ENCODE results near the gene TNFRSF12A. TPM values are rescaled to one million over a fixed set of nuclear protein-coding genes. Genes with fewer than 3 reads are reported as not detected.

Gene TNFRSF12A
- total and polyA plus RNA-seq, 2 of the 4 experiments (the other 2 are of a cell fraction) = 103 to 304 TPM

DNA sequence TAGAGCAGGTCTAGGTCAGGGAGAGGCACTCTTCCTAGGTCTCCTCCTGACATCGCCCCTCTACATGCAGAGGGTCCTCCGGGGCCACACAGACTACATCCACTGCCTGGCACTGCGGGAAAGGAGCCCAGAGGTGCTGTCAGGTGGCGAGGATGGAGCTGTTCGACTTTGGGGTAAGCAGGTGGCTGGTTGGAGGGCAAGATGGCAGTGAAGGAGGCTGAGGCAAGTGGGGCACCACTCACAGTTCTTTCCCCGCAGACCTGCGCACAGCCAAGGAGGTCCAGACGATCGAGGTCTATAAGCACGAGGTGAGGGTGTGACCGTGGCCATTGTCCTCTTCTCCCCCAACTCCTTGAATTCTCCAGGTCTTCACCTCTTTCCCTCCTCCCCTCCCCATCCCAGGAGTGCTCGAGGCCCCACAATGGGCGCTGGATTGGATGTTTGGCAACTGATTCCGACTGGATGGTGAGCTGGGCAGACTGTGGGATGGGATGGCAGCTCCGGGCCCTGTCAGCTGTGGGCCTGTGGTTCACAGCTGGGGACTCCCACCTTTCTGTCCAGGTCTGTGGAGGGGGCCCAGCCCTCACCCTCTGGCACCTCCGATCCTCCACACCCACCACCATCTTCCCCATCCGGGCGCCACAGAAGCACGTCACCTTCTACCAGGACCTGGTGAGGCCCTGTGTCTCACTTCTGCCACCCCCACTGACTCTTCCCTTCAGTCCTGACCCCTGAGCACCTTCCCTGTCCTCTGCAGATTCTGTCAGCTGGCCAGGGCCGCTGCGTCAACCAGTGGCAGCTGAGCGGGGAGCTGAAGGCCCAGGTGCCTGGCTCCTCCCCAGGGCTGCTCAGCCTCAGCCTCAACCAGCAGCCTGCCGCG is 6.7 kb downstream of the TNFRSF12A start:
- intact Hi-C loops (cut with micrococcal nuclease) = no loop called here
- H3K9me3 ChIP-seq (ENCODE audit: control insufficient read depth, insufficient read depth, low read length) = no peaks in the 10 kb centered on the region
- H3K56ac ChIP-seq (ENCODE audit: extremely low read depth, insufficient read depth, low read length) = no peak overlapping the region
- no peak overlapping the region for H2AFZ ChIP-seq (replicated peaks; ENCODE audit: low read length, poor library complexity)
- TF ChIP-seq, protein P1, sequence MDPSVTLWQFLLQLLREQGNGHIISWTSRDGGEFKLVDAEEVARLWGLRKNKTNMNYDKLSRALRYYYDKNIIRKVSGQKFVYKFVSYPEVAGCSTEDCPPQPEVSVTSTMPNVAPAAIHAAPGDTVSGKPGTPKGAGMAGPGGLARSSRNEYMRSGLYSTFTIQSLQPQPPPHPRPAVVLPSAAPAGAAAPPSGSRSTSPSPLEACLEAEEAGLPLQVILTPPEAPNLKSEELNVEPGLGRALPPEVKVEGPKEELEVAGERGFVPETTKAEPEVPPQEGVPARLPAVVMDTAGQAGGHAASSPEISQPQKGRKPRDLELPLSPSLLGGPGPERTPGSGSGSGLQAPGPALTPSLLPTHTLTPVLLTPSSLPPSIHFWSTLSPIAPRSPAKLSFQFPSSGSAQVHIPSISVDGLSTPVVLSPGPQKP (IDR thresholded peaks at IDR 0.05; ENCODE audit: borderline replicate concordance, low read depth, low read length) = no peak
- TF ChIP-seq, protein P2, sequence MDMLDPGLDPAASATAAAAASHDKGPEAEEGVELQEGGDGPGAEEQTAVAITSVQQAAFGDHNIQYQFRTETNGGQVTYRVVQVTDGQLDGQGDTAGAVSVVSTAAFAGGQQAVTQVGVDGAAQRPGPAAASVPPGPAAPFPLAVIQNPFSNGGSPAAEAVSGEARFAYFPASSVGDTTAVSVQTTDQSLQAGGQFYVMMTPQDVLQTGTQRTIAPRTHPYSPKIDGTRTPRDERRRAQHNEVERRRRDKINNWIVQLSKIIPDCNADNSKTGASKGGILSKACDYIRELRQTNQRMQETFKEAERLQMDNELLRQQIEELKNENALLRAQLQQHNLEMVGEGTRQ (IDR thresholded peaks at IDR 0.05; ENCODE audit: low read depth, low read length) = no peak
- TF ChIP-seq MAFK (IDR thresholded peaks at IDR 0.05; ENCODE audit: low read depth, low read length) (no peak), POLR2A (IDR thresholded peaks at IDR 0.05; ENCODE audit: low read depth, low read length) (peak; percentile 75), RAD21 (IDR thresholded peaks at IDR 0.05; ENCODE audit: low read length) (no peak), BHLHE40 (IDR thresholded peaks at IDR 0.05; ENCODE audit: low read depth, low read length) (no peak)
- no peak overlapping the region for H2BK5ac ChIP-seq (ENCODE audit: low read depth, low read length, poor library complexity, severe bottlenecking)
- no peak overlapping the region for H2BK120ac ChIP-seq (ENCODE audit: low read depth, low read length)
- CTCF ChIA-PET = interaction anchor here (0.8 to 1.8 kb wide), 2 partner anchors 12 to 23 kb away, joined by 5 to 7 read pairs; no protein-coding TSS in a partner anchor
- no peak overlapping the region for H3K4me3 ChIP-seq (ENCODE audit: insufficient read depth, low read depth, low read length)
- no peak for DNase-seq
- no peak overlapping the region for H2BK15ac ChIP-seq (ENCODE audit: low read depth, low read length)
- H3K4me1 ChIP-seq (ENCODE audit: control insufficient read depth, insufficient read depth, low read length) = peaks cover 9% of the 10 kb centered on the region
- no peaks in the 10 kb centered on the region for H3K9me1 ChIP-seq (ENCODE audit: insufficient read depth, low read length)
- peaks cover 13% of the 10 kb centered on the region; the same call in 1 of the 2 replicates for H3K27me3 ChIP-seq (ENCODE audit: control insufficient read depth, insufficient read depth, low read length)
- peaks cover 20% of the 10 kb centered on the region for H3K36me3 ChIP-seq (ENCODE audit: control insufficient read depth, insufficient read depth, low read length)
- no peak overlapping the region for H3K9ac ChIP-seq (ENCODE audit: low read depth, low read length)
- dilution Hi-C loops (cut with HindIII; ENCODE audit: low sequenced_read_pairs, unreplicated experiment) = no loop called here
- H4K5ac ChIP-seq (ENCODE audit: low read depth, low read length) = no peak overlapping the region
- no peak overlapping the region for H3K23ac ChIP-seq (ENCODE audit: low read depth, low read length)
- H4K8ac ChIP-seq (ENCODE audit: low read depth in 2 of 2, low read length in 2 of 2) = no peak overlapping the region
- ATAC-seq (ENCODE audit: low read depth) = no peak
- BruUV-seq (replicated peaks) = no TSS peak
- peaks cover 23% of the 10 kb centered on the region for H4K20me1 ChIP-seq (ENCODE audit: insufficient read depth, low read length)
- no peak overlapping the region for H3K18ac ChIP-seq (ENCODE audit: low read depth, low read length)
- H3K4me2 ChIP-seq (ENCODE audit: low read depth, low read length) = no peak overlapping the region
- no peak overlapping the region for H3K14ac ChIP-seq (replicated peaks; ENCODE audit: low read depth, low read length)
- in situ Hi-C loops (cut with MboI; ENCODE audit: low sequenced_read_pairs) = no loop called here
- 85% methylated on average over 10 of the region's 24 CpGs; no CpG with 5 or more reads in 1 of the 2 experiments for WGBS, 2 experiments (ENCODE audit: extremely low coverage in 2 of 2, insufficient read length in 1 of 2)
- H4K91ac ChIP-seq (ENCODE audit: insufficient read depth, low read depth, low read length) = no peak overlapping the region
- H2AK9ac ChIP-seq (replicated peaks; ENCODE audit: low read depth, low read length, poor library complexity) = no peak overlapping the region
- no peak overlapping the region for H3K27ac ChIP-seq (ENCODE audit: insufficient read depth, low read length)
- H3K79me1 ChIP-seq (ENCODE audit: low read depth in 1 of 2, low read length in 2 of 2) = peaks cover 0 to 16% of the 10 kb centered on the region in 2 experiments; a peak in 2 of 4 replicates
- no peak overlapping the region for H3K4ac ChIP-seq (ENCODE audit: low read depth, low read length)
- POLR2A ChIA-PET (ENCODE audit: unreplicated experiment) = no interaction called here
- H2AK5ac ChIP-seq (ENCODE audit: low read depth, low read length) = no peak overlapping the region
- no peak overlapping the region for H2BK20ac ChIP-seq (ENCODE audit: low read depth, low read length)

All from IMR-90 (cell line).